ENCODE measurements around the gene UNC5A.

- no peak for TF ChIP-seq YY1 (IDR thresholded peaks at IDR 0.05; ENCODE audit: insufficient read depth, insufficient read length)
- TF ChIP-seq ZNF274 (IDR thresholded peaks at IDR 0.05; ENCODE audit: low read depth, low read length): no peak
These were observed 39.9 kb upstream of the UNC5A start for GRCh38 chr5:176770431-176770830.
